Body of pancreas (tissue), 4 donors: ENCODE results near the gene MAP3K5. TPM values are rescaled to one million over a fixed set of nuclear protein-coding genes. Genes with fewer than 3 reads are reported as not detected.

Source experiments
- ATAC-seq: fragments of 150-250 bp; one replicate; pipeline ENCODE4 v1.9.1; 2016
- DNase-seq, 4 donors: peaks; one replicate each; pipeline ENCODE4 v3.0.0-alpha.2; 2019
- H3K27ac ChIP-seq, 4 donors: fragments of 200-600 bp; sonication (generic); 1 replicate in 3 of 4; 2 replicates in 1 of 4; pipeline versions ENCODE4 v1.5.1 to v1.6.1; 2016 to 2019; ENCODE audit warnings: mild to moderate bottlenecking in 1 of 4, mixed read lengths in 1 of 4, moderate library complexity in 1 of 4
- H3K27me3 ChIP-seq, 2 donors: fragments of 200-600 bp; sonication (generic); one replicate each; pipeline ENCODE4 v1.6.0; 2016; ENCODE audit warnings: mild to moderate bottlenecking in 1 of 2
- H3K36me3 ChIP-seq, 2 donors: fragments of 200-600 bp; sonication (generic); replicated peaks in 1 of 2; 2 replicates each; pipeline ENCODE4 v1.5.1; 2016; ENCODE audit warnings: low read depth in 2 of 2; ENCODE audit not compliant: insufficient read depth in 1 of 2
- H3K4me1 ChIP-seq: fragments of 200-600 bp; sonication (generic); one replicate; pipeline ENCODE4 v1.6.0; 2016
- H3K4me3 ChIP-seq, 2 donors: fragments of 200-600 bp; sonication (generic); 1 replicate in 1 of 2; 2 replicates in 1 of 2; pipeline ENCODE4 v1.5.1; 2016 to 2019
- H3K9me3 ChIP-seq, 3 donors: fragments of 200-600 bp; sonication (generic); 1 replicate in 2 of 3; 2 replicates in 1 of 3; pipeline ENCODE4 v1.5.1; 2016
- POLR2A ChIP-seq, 3 donors: fragments of 450-650 bp; IDR thresholded peaks; one replicate each; pipeline ENCODE4 v1.6.1; 2016; ENCODE audit warnings: antibody characterized with exemption in 3 of 3, mild to moderate bottlenecking in 2 of 3
- WGBS, 2 donors: methylation state at CpG; one replicate each; pipeline ENCODE4 v1.1.5; 2017; 5-methylcytosine and 5-hydroxymethylcytosine counted together
- intact Hi-C: fragments of 100-400 bp; cut with DNase I; formaldehyde crosslinking; loops from one replicate; pipeline ENCODE4 v1.15.1; 2023
- total RNA-seq, 2 donors: library from RNA; depleted of rRNA; stranded (reverse); fragments of >200 nt; gene quantifications; one replicate each; pipeline ENCODE4 v1.1.0, GENCODE V29; 2016
- TF ChIP-seq, protein P1 (sequence below), 7 experiments: fragments of 450-650 bp in 4 of 7; fragments of 200-600 bp in 3 of 7; sonication (generic) in 3 of 7; IDR thresholded peaks; one replicate each; pipeline ENCODE4 v1.5.1; 2016 to 2019; ENCODE audit warnings: antibody characterized with exemption in 7 of 7

MAP3K5 gene
- total RNA-seq, 2 donors from 2014 or later = 33.7 to 36.9 TPM

DNA sequence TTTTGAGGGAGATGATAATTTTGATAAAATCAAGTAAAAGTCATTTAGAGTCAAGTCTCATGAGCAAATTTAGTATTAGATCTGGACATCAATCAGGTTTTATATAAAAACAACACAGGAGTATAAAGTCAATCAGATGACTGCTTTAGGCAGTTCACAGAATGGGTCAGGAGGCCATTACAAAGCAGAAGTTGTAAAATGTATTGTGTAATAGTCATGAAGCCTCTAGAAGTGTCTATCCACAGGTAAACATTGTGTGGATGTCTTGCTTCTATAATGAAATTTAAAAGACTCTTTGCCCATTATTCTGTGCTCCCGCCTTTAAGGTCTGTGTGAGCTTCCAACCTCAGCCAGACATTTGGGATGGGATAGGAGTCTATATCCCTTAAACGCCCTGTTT, 270.9 kb downstream of the MAP3K5 start:
- peaks cover 46% of the 10 kb centered on the region for H3K4me1 ChIP-seq
- TF ChIP-seq, protein P1, sequence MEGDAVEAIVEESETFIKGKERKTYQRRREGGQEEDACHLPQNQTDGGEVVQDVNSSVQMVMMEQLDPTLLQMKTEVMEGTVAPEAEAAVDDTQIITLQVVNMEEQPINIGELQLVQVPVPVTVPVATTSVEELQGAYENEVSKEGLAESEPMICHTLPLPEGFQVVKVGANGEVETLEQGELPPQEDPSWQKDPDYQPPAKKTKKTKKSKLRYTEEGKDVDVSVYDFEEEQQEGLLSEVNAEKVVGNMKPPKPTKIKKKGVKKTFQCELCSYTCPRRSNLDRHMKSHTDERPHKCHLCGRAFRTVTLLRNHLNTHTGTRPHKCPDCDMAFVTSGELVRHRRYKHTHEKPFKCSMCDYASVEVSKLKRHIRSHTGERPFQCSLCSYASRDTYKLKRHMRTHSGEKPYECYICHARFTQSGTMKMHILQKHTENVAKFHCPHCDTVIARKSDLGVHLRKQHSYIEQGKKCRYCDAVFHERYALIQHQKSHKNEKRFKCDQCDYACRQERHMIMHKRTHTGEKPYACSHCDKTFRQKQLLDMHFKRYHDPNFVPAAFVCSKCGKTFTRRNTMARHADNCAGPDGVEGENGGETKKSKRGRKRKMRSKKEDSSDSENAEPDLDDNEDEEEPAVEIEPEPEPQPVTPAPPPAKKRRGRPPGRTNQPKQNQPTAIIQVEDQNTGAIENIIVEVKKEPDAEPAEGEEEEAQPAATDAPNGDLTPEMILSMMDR (IDR thresholded peaks at IDR 0.05) = no peak
- no peak for TF ChIP-seq POLR2A (IDR thresholded peaks at IDR 0.05)
- intact Hi-C loops = no loop called here
- no peaks in the 10 kb centered on the region for H3K36me3 ChIP-seq
- ATAC-seq (no peak), DNase-seq (no peak)
- no peaks in the 10 kb centered on the region for H3K27me3 ChIP-seq
- no peak overlapping the region for H3K4me3 ChIP-seq
- no peak overlapping the region for H3K27ac ChIP-seq
- WGBS, 2 donors = 81 to 85% methylated on average over 2 of the region's 2 CpGs
- H3K9me3 ChIP-seq = peaks cover 0 to 2% (median 0%) of the 10 kb centered on the region in 3 donors

DNA sequence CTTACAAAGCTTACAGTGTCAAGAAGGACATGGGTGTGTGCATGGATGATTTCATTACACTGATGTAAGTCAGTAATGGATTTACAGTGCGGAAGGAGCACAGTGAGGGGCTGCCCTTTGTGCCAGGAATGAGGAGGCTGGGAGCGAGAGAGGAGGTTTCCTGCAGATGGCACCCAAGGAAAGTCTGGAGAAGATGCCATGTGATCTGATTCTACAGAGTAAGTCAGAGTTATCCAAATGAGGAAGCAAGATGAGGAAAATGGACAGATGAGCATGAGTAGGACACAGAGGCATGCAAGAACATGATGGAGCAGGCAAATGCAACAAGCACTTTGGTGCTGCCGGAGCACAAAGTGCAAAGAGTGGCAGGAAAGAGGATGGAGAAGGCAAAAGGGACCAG, 271.8 kb downstream of the MAP3K5 start:
- Histone ChIP-seq H3K36me3 (no peaks in the 10 kb centered on the region), H3K4me3 (no peak overlapping the region), H3K27me3 (no peaks in the 10 kb centered on the region), H3K4me1 (peaks cover 40% of the 10 kb centered on the region), H3K27ac (no peak overlapping the region), H3K9me3 (peaks cover 0 to 2% (median 0%) of the 10 kb centered on the region in 3 donors)
- WGBS, 2 donors = 90 to 93% methylated on average over 3 of the region's 3 CpGs
- intact Hi-C loops = no loop called here
- DNase-seq = no peak
- TF ChIP-seq POLR2A (IDR thresholded peaks at IDR 0.05) = no peak
- TF ChIP-seq, protein P1 (IDR thresholded peaks at IDR 0.05) = no peak
- ATAC-seq = no peak

- TF ChIP-seq, protein P1 (IDR thresholded peaks at IDR 0.05) = no peak
- no peak for TF ChIP-seq POLR2A (IDR thresholded peaks at IDR 0.05)
- Histone ChIP-seq H3K9me3 (peaks cover 0 to 2% (median 0%) of the 10 kb centered on the region in 3 donors), H3K36me3 (no peaks in the 10 kb centered on the region), H3K4me1 (peaks cover 20% of the 10 kb centered on the region), H3K27ac (peak overlapping the region in 1 of 4 donors; percentile 38), H3K4me3 (no peak overlapping the region), H3K27me3 (no peaks in the 10 kb centered on the region)
- no peak for DNase-seq
- intact Hi-C loops = no loop called here
- no peak for ATAC-seq
- 61 to 64% methylated on average over 3 of the region's 3 CpGs for WGBS, 2 donors
Measured at GRCh38 chr6:136517582-136517981, 274.7 kb downstream of the MAP3K5 start.

- Histone ChIP-seq H3K36me3 (no peaks in the 10 kb centered on the region), H3K9me3 (peaks cover 0 to 2% (median 0%) of the 10 kb centered on the region in 3 donors), H3K4me1 (peaks cover 26% of the 10 kb centered on the region), H3K27me3 (no peaks in the 10 kb centered on the region), H3K4me3 (no peak overlapping the region), H3K27ac (peak overlapping the region in 2 of 4 donors; percentile 10 to 38)
- peak; percentile 27 for ATAC-seq
- TF ChIP-seq, protein P1 (IDR thresholded peaks at IDR 0.05) = no peak
- no peak for TF ChIP-seq POLR2A (IDR thresholded peaks at IDR 0.05)
- intact Hi-C loops = no loop called here
- DNase-seq = no peak
Measured at GRCh38 chr6:136517002-136517401, 275.3 kb downstream of the MAP3K5 start.

DNA sequence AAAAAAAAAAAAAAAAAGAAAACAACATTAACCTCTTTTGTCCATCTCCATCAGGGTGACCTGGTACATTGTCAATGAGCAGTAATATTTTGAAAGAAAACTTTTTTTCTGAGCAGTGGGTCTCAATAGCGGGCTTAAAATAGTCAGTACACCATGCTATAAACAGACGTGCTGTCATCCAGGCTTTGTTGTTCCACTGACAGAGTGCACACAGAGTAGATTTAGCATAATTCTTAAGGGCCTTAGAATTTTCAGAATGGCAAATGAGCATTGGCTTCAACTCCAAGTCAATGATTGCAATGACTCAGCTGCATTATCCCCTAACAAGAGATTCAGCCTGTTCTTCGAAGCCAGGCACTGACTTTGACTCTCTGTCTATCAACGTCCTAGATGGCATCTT, 277.7 kb downstream of the MAP3K5 start:
- 90 to 98% methylated on average over 4 of the region's 4 CpGs for WGBS, 2 donors
- Histone ChIP-seq H3K36me3 (no peaks in the 10 kb centered on the region), H3K4me3 (no peak overlapping the region), H3K27me3 (no peaks in the 10 kb centered on the region), H3K4me1 (peaks cover 37% of the 10 kb centered on the region), H3K27ac (no peak overlapping the region), H3K9me3 (peaks cover 0 to 2% (median 0%) of the 10 kb centered on the region in 3 donors)
- ATAC-seq (no peak), DNase-seq (no peak)
- intact Hi-C loops = no loop called here
- no peak for TF ChIP-seq POLR2A (IDR thresholded peaks at IDR 0.05)
- TF ChIP-seq, protein P1 (IDR thresholded peaks at IDR 0.05) = no peak
